H1 (cell line): ENCODE data around the gene HLA-F. TPM values are rescaled to one million over a fixed set of nuclear protein-coding genes. Genes with fewer than 3 reads are reported as not detected.

Experiments used
- KDM4A ChIP-seq: IDR thresholded peaks from one replicate; pipeline ENCODE4 v1.7.1; 2012; ENCODE audit warnings: low read depth, mild to moderate bottlenecking, moderate library complexity, low read length, inconsistent platforms; ENCODE audit not compliant: severe bottlenecking
- MAFK ChIP-seq: IDR thresholded peaks from 2 replicates; pipeline ENCODE4 v1.6.1; 2012; ENCODE audit warnings: low read depth, mild to moderate bottlenecking, improper control_type of control experiment, low read length
- SIX5 ChIP-seq: IDR thresholded peaks from 2 replicates; pipeline ENCODE4 v1.6.1; 2011; ENCODE audit warnings: mild to moderate bottlenecking, low read depth, low read length
- SP2 ChIP-seq: IDR thresholded peaks from 2 replicates; pipeline ENCODE4 v1.6.1; 2012; ENCODE audit warnings: mild to moderate bottlenecking, low read length, inconsistent platforms
- polyA plus RNA-seq, 7 experiments: library from polyadenylated mRNA; depleted of rRNA in 3 of 7; stranded (reverse) in 5 of 7; unstranded in 2 of 7; fragments of >200 nt in 5 of 7; fragments of 200-250 nt in 2 of 7; gene quantifications; 1 replicate in 5 of 7; 2 replicates in 1 of 7; 4 replicates in 1 of 7; pipeline versions ENCODE4 v1.2.1 to v1.2.3, GENCODE V29; 2011 to 2013; ENCODE audit warnings: missing spikeins in 2 of 7, mixed read lengths in 2 of 7
- total RNA-seq: library from RNA; stranded (reverse); fragmentation: NEBNext Ultra II Directional; extraction: Animal tissue kit (Norgen Biotek cat#: 25700); gene quantifications from 2 replicates; pipeline ENCODE4 v1.2.1, GENCODE V29; 2021

Gene HLA-F
- total and polyA plus RNA-seq, 2 of the 8 experiments (the other 6 are each of a cell fraction or from before 2014, with no cell fraction given) = 9.6 to 11.7 TPM

DNA sequence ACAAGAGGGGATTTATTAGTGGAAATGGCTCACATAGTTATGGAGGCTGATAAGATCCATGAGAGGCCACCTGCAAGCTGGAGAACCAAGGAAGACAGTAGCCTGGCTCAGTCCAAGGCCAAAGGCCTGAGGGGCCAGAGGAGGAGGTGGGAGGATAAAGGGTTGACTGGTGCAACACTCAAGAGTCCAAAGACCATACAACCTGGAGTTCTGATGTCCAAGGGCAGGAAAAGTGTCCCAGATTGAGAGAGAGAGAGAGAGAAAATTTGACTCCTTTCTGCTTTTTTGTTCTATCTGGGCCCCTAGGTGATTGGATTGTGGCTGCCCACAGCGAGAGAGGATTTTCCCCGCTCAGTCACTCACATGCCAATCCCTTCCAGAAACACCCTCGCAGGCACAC lies 8.0 kb downstream of the HLA-F start (continued):
- TF ChIP-seq SIX5 (no peak), MAFK (no peak), SP2 (no peak), KDM4A (no peak)
